K562 (cell line): Measurements from ENCODE around the gene VSIG4. TPM values are rescaled to one million over a fixed set of nuclear protein-coding genes. Genes with fewer than 3 reads are reported as not detected.

Experiments used
- ERF ChIP-seq: fragments of 450-650 bp; formaldehyde crosslinking; IDR thresholded peaks from 2 replicates; pipeline ENCODE4 v1.4.0; 2020; ENCODE audit warnings: mild to moderate bottlenecking, mixed read lengths
- FIP1L1 ChIP-seq: fragments of 200-400 bp; formaldehyde crosslinking; IDR thresholded peaks from 2 replicates; pipeline ENCODE4 v1.6.1; 2018; ENCODE audit warnings: mild to moderate bottlenecking, low read depth, low read length; ENCODE audit not compliant: poor library complexity, severe bottlenecking
- REST ChIP-seq, 2 experiments: fragments of 450-650 bp; formaldehyde crosslinking in 1 of 2; IDR thresholded peaks; 2 replicates each; pipeline versions ENCODE4 v1.4.0 to v1.6.1; 2014 to 2020; ENCODE audit warnings: mild to moderate bottlenecking in 2 of 2, borderline replicate concordance in 1 of 2, low read depth in 1 of 2
- SMAD1 ChIP-seq: fragments of 150-350 bp; IDR thresholded peaks from 2 replicates; pipeline ENCODE4 v1.6.1; 2014; ENCODE audit warnings: low read length, low read depth; ENCODE audit not compliant: partially characterized antibody
- ZNF121 ChIP-seq: sonication (generic); formaldehyde crosslinking; conservative IDR thresholded peaks from 2 replicates; pipeline ENCODE4 v1.8.0; 2022; ENCODE audit warnings: missing genetic modification reagents
- polyA plus RNA-seq, 8 experiments: library from polyadenylated mRNA; depleted of rRNA in 4 of 8; stranded (reverse) in 5 of 8; unstranded in 3 of 8; fragments of >200 nt; fragmentation: Nextera tagmentation in 2 of 8; fragmentation: Illumina TruSeq in 1 of 8; extraction: Ambion mirVana in 2 of 8; extraction: Trizol in 1 of 8; gene quantifications; 2 replicates each; pipeline versions ENCODE4 v1.2.1 to v1.2.3, GENCODE V29; 2011 to 2014; ENCODE audit warnings: inconsistent platforms in 1 of 8, missing spikeins in 1 of 8
- total RNA-seq, 7 experiments: library from RNA; depleted of rRNA in 6 of 7; stranded (reverse); fragments of >200 nt in 6 of 7; fragmentation: Illumina TruSeq in 2 of 7; extraction: Trizol in 2 of 7; gene quantifications; 2 replicates each; pipeline versions ENCODE4 v1.2.1 to v1.2.3, GENCODE V29; 2011 to 2021; ENCODE audit warnings: low replicate concordance in 1 of 7

Gene VSIG4
- total and polyA plus RNA-seq, 9 of the 15 experiments (the other 6 are each of a cell fraction or from before 2014, with no cell fraction given): 0.22 to 1.6 (median 0.46) TPM; not detected in 1

GRCh38 chrX:66018585-66019309, 21.1 kb downstream of the VSIG4 start (continued):
- TF ChIP-seq REST (IDR thresholded peaks at IDR 0.05; ENCODE audit: borderline replicate concordance): 0 out of 2 replicates have a peak, but pooled peaks have one; percentile 12
- no peak for TF ChIP-seq REST (CRISPR knock-in tag; IDR thresholded peaks at IDR 0.05; ENCODE audit: low read depth)
- TF ChIP-seq ERF (CRISPR knock-in tag): peak; percentile 20; the same call in 1 of the 2 replicates
- no peak for TF ChIP-seq FIP1L1
- TF ChIP-seq ZNF121: peak; percentile 73
- peak; percentile 61 for TF ChIP-seq SMAD1
